ENCODE measurements around the gene SSBP4.

DNA sequence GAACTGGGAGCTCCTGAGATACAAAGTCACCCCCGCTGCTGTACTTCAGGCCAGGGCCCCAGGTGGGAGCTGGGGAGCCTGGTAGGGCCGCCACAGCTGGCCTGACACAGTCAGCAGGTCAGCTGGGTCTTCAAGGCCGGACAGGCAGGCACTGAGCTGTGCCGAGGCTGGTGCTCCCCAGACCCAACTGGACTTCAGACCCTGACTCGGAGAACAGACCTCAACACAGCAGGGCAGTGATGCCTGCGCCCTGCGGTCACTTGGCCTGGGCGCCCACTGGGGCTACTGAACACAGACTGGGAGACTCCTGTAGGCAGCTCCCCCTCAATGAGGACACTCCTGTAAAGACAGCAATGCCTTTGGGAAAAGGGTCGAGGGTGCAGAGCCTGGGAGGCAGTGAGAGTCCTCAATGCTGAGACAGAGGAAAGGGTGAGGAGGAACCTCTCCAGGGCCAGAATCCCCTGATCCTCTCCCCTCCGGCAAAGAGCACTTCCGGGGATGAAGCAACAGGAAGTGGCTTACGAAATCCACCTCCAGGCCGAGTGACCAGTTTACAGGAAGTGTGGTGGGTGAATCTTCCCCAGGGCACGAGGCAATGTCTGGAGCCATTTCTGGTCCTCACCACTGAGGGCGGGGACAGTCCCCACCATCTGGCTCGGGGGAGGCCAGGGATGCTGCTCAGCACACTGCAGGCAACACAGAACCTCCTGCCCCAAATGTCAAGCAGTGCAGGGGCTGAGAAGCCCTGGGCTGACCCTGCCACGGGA is 59.5 kb downstream of the SSBP4 start:
- TF ChIP-seq CTCF (IDR thresholded peaks at IDR 0.05) = no peak
- TF ChIP-seq EZH2 (IDR thresholded peaks at IDR 0.05; ENCODE audit: borderline replicate concordance, insufficient read depth, low read depth, low read length, poor library complexity, severe bottlenecking) = no peak
